NCI-H187 (cell line): ENCODE data around the gene ABHD2.
"Not testable (repeated sequence)": the region's sequence is repeated elsewhere in the genome, so short reads cannot be mapped to it uniquely, and the experiment has no call there.

Source experiments
- DNase-seq, 2 experiments: peaks; one replicate each; lab custom pipeline; 2025; lab: John Stamatoyannopoulos, UW

The ABHD2 gene, protein sequence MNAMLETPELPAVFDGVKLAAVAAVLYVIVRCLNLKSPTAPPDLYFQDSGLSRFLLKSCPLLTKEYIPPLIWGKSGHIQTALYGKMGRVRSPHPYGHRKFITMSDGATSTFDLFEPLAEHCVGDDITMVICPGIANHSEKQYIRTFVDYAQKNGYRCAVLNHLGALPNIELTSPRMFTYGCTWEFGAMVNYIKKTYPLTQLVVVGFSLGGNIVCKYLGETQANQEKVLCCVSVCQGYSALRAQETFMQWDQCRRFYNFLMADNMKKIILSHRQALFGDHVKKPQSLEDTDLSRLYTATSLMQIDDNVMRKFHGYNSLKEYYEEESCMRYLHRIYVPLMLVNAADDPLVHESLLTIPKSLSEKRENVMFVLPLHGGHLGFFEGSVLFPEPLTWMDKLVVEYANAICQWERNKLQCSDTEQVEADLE

GRCh38 chr15:89087830-89088604 is at the start of gene ABHD2:
ABHD2 (plus strand) TSS chr15:89088456; CDS start chr15:89116328, 27,872 bp downstream.
- DNase-seq = peak; percentile 95 to 98

GRCh38 chr15:89039142-89039541 is 49.1 kb upstream of the ABHD2 start:
- DNase-seq = no peak

DNA sequence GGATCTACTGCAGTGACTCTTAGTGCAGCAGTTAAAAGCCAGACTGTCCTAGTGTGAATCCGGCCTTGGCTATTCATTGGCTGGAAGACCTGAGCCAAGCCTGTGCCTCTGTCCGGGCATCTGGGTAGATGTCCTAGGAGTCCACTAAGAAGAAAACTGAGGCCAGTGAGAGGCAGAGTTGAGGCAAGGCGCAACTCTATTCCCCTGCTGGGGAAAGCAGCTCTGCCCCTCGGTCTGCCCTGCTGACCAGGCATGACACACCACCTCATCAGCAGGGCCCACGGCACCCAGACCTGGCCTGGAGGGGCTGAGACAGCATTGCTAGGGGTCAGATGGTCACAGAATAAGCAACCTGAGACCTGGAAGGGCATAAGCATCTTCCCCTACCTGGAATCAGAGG is 46.7 kb upstream of the ABHD2 start:
- no peak for DNase-seq

- DNase-seq = no peak
These were observed 45.9 kb upstream of the ABHD2 start for GRCh38 chr15:89042387-89042786.

DNA sequence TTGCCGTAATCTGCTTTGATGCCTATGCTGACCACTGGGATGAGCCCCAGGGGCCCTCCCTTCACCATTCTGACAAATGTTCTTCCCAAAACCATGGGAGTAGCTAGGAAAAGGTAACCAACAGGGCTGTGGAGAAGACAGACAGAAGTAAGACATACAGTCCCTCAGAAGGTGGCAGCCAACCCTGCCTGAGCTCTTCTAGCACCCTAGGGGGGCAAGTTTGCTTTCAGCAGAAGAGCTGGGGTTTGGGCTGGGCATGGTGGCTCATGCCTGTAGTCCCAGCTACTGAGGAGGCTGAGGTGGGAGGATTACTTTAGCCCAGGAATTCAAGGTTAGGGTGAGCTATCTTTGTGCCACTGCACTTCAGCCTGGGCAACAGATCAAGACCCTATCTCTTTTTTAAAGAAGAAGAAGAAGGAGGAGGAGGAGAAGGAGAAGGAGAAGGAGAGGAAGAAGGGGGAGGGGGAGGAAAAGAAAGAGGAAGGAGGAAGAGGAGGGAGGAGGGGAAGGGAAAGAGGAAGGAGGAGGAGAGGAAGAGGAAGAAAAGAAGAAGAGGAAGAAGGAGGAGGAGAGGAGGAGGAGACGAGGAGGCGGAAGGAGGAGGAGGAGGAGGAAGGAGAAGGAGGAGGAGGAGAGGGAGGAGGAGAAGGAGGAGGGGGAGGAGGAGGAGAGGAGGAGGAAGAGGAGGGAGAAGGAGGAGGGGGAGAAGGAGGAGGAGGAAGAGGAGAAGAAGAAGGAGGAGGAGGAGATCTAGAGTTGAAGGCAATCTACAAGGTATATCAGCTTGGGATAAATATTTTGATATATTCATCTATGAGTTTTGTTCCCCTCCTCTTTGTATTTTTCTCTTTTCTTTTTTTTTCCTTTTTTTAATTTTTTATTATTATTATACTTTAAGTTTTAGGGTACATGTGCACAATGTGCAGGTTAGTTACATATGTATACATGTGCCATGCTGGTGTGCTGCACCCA is 44.9 kb upstream of the ABHD2 start:
- no peak for DNase-seq

GRCh38 chr15:89049016-89049666 is 39.1 kb upstream of the ABHD2 start:
- DNase-seq = not testable (repeated sequence)

DNA sequence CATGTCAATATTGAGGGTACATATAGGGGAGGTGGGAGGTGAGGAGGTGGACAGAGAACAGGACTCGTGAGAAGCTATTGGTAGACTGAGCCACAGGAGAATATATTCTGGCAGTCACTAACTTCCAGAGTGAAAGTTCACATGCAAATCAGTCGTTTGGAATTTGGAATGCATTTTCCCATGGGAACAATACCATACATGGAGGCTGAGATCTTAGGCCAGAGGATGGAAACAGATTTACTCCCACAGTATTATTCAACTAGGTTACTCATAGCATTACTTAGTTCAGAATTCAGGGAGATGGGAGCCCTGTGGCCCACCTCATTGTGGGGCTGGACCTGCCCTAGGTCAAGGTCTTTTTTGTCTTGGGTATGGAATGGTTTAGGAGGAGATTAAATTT is 36.4 kb upstream of the ABHD2 start:
- DNase-seq = no peak

DNA sequence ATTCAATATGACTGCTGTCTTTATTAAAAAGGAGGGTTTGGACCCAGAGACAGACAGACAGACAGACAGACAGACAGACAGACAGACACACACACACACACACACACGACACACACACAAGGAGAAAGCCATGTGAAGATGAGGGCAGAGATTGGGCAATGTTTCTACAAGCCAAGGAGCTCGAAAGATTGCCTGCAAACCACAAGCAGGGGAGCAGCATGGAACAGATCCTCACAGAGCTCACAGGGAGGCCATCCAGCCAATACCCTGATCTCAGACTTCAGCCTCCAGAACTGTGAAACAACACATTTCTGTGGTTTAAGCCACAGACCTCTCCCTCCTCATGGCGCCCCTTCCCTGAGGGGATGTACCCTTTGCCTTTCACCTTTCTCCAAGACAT is 35.8 kb upstream of the ABHD2 start:
- no peak for DNase-seq

DNA sequence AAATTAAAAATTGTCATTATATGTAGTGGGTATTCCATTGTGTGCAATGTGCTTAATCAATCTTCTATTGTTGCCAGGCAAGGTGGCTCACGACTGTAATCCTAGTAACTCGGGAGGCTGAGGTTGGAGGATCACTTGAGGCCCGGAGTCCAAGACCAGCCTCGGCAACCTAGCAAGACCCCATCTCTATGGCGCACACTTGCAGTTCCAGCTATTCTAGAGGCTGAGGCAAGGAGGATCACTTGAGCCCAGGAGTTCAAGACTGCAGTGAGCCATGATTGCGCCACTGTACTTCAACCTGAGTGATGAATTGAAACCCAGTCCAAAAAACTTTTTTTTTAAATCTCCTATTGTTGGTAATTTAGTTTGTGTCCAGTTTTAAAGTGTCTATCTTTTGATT is 33.4 kb upstream of the ABHD2 start:
- no peak for DNase-seq

DNA sequence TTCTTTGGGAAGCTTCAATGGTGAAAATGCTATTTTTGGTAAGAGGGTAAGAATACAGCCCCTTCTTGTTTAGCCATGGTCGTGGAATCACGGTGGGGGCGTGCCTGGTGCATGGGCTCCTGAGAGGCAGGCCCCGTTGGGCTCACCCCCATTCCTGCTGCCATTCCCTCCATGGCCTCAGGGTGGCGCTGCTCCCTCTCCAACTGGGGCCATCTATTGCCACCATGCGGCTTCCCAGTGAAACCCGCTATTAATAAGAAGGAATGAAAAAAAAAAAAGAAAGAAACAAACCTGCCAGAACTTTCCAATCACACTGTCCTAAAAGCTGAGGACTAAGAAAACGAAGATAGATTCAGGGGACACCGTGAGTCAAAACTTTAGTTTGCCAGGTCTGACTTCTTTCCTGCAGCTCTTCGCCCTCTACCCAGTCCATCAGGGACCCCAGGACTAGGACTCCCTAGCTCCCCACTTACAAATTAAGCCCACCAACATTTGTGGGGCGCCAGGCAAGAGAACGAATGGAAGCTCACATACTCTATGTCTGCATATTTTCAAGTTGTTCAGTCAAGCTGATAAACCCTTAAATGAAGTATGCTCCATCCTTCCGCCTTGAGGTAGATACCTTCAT is 30.6 kb upstream of the ABHD2 start:
- peak; percentile 4 to 35 for DNase-seq

DNA sequence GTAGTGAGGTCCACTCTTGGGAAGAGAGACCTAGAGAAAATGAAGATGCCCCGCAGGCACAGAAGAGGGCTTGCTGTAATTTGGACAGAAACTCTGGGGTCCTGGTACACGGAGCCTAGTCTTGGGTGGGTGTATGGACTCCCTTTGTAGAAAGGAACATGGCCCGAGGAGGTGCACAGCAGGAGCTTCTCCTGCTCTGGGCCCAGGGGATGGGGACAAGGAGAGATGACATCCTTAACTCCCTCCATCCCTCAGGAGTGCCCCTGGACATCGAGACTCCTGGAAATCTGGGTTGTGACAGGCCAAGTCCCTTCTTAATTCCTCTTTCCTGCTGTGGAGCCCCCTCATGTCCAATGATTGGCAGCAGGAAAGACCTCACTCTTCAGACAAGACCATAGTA is 29.9 kb upstream of the ABHD2 start:
- no peak for DNase-seq

DNA sequence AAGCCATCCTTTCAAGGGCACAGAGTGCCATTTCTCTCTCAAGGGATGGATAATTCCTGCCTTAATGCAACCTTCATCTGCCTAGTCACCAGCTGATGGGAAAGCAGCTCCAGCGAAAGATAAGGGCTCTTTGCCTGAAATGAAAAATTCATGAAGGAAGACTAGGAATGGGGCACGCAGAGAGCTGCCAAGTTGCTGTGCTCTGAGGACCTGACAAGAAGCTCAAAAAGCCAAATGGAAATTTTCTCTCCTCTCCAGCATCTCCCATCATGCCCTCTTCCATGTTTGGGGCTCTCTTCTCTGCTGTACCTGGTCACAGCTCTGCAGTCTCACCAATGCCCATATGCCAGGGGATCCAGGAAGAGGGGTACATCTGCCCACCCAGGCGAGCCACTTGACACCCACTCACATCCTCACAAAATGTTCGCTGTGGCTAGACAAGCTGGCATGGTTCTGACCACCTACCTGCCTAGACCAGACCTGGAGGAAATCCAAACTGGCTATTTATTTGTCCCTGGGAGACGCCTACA is 29.3 kb upstream of the ABHD2 start:
- no peak for DNase-seq

DNA sequence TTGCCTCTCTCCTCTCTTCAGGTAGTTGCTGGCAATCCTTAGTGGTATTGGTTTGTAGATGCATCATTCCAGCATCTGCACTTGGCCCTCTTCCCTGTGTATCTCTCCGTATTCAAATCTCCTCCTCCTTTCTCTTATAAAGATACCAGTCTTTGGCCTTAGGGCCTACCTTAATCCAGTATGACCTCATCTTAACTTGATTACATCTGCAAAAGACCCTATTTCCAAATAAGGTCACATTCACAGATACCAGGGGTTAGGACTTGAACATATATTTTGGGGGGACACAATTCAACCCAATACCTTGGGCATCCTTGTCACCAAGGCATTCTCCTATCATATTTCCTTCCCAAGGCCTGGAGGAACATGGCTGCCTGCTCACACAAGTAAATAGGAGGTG is 22.0 kb upstream of the ABHD2 start:
- DNase-seq = no peak

GRCh38 chr15:89067751-89068150 is 20.5 kb upstream of the ABHD2 start:
- no peak for DNase-seq

DNA sequence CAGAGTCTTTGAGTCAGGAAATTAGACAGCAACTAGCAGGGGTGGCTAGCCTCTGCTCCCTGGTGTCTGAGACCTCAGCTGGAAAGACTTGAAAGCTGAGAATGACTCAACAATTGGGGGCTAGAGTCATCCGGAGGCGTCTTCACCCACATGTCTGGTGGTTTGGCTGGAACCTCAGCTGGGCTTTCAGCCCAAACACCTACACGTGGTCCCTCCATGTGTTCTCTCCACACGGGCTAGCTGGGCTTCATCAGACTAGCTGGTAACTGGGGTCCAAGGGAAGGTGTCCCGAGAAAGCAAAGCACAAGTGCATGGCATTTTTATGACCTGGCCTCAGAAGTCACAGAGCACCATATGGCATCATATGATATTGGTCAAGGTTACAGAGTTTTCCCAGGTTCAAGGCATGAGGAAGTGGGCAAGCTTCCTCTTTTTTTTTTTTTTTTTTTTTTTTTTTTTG is 19.9 kb upstream of the ABHD2 start:
- no peak for DNase-seq

DNA sequence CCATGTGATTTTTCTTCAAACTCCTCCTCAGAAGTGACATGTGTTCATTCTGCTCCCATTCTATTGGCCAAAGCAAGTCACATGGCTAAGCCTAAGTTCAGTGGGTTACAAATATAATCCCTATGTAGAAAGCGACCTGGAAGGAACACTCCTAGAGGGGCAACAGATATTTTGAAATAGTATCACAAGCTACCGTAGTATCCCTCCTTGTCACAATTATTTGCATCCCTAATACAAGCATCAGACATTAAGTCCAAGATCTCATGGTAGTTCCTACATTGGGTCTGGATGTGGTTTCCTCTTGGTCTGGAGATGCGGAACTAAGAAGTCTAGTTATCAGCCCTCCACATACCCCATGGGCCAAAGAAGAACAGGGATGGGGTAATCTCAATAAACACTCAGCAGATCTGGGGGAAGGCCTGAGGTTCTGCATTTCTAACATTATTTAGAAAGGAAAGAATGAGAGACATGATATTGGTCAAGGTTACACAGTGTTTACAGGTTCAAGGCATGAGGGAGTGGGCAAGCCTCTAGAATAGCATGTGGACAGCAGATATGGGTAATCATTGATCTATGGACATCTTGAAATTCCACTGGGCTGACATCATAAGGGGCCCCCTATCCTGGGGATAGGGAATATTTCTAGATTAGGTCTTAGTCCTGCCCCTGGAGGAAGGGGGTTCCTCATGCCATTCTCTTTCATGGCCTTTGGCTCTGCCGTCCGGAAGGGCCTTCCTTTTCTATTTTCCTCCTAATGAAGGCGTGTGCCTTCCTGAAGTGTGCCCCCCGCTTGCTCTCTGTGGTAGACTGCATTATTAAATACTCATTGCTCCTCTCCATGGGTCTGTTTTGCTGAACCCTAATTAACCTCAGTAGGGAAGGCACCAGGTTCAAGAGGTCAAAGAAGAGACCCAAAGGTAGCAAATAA is 17.8 kb upstream of the ABHD2 start:
- no peak for DNase-seq

GRCh38 chr15:89071471-89071870 is 16.8 kb upstream of the ABHD2 start:
- DNase-seq = no peak

GRCh38 chr15:89072277-89072869 is 15.9 kb upstream of the ABHD2 start:
- no peak for DNase-seq

- DNase-seq = no peak
These were observed 13.7 kb upstream of the ABHD2 start for GRCh38 chr15:89074402-89075012.
